HFF-Myc (cell line): ENCODE data around the gene NBEA.

ENCODE experiments used
- DNase-seq: peaks from one replicate; pipeline ENCODE4 v3.0.0-alpha.2; 2011; ENCODE audit warnings: low read depth; ENCODE audit errors: extremely low read depth
- H3K4me3 ChIP-seq: replicated peaks from 2 replicates; pipeline ENCODE4 v1.5.1; 2011; ENCODE audit warnings: low read depth, mild to moderate bottlenecking, control low read depth, low read length
- TF ChIP-seq, protein P1 (sequence below): IDR thresholded peaks from 2 replicates; pipeline ENCODE4 v1.5.1; 2012; ENCODE audit warnings: mild to moderate bottlenecking, low read depth, low read length, control low read depth; ENCODE audit errors: missing control alignments

The NBEA gene

DNA sequence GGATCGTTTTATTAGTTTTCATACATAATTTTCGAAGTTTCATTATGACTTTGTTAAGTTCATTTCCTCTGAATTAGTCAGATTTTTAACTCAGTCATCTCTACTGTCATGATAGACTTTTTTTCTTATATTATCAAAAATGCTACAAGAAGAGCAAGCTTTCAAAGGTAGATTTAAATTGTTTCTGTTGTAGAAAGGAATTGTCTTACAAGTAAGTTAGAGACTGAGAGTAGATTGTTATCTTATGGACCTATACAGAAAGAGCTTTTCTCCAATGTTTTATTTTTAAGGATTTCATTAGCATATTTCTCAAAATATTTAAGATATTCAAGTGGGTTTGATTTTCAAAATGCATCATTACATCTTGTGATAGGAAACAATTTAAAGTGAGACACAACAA lies 531.7 kb downstream of the NBEA start:
- no peak for DNase-seq
- H3K4me3 ChIP-seq, result peak overlapping the region; percentile 76
- TF ChIP-seq, protein P1, sequence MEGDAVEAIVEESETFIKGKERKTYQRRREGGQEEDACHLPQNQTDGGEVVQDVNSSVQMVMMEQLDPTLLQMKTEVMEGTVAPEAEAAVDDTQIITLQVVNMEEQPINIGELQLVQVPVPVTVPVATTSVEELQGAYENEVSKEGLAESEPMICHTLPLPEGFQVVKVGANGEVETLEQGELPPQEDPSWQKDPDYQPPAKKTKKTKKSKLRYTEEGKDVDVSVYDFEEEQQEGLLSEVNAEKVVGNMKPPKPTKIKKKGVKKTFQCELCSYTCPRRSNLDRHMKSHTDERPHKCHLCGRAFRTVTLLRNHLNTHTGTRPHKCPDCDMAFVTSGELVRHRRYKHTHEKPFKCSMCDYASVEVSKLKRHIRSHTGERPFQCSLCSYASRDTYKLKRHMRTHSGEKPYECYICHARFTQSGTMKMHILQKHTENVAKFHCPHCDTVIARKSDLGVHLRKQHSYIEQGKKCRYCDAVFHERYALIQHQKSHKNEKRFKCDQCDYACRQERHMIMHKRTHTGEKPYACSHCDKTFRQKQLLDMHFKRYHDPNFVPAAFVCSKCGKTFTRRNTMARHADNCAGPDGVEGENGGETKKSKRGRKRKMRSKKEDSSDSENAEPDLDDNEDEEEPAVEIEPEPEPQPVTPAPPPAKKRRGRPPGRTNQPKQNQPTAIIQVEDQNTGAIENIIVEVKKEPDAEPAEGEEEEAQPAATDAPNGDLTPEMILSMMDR, result no peak

DNA sequence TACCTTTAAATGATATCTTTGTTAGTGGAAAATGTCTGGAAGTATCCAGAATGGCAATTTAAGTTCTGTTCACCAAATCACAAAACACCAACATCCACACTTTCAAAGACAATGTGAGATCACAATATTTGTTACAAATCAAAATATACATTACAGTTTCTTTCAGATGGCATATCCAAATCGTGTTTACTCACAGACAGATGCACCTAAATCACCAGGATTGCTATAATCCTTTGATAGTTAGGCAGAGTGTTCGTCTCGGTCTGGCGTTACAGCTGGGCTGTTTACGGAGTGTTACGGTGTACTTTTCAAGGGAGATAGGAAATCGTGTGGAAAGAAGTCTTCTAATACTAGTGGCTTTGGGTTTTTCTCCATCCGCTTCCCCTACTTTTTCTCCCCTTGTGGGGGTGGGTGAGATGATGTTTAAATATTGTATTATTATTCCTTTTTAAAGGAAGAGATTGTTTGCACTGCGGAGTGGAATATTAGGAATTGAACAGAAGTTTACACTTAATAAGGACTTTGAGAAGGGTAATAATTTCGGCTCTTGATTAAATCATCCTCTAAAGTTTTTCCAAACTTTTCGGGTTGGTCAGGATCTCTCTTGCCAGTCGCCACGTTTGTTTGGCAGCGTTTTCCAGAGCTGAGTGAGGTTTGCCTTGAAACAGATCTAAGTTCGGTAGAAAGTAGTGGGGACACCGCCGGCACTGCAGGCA lies 532.6 kb downstream of the NBEA start:
- H3K4me3 ChIP-seq, result peak overlapping the region; percentile 76
- DNase-seq, result no peak
- TF ChIP-seq, protein P1, result no peak

DNA sequence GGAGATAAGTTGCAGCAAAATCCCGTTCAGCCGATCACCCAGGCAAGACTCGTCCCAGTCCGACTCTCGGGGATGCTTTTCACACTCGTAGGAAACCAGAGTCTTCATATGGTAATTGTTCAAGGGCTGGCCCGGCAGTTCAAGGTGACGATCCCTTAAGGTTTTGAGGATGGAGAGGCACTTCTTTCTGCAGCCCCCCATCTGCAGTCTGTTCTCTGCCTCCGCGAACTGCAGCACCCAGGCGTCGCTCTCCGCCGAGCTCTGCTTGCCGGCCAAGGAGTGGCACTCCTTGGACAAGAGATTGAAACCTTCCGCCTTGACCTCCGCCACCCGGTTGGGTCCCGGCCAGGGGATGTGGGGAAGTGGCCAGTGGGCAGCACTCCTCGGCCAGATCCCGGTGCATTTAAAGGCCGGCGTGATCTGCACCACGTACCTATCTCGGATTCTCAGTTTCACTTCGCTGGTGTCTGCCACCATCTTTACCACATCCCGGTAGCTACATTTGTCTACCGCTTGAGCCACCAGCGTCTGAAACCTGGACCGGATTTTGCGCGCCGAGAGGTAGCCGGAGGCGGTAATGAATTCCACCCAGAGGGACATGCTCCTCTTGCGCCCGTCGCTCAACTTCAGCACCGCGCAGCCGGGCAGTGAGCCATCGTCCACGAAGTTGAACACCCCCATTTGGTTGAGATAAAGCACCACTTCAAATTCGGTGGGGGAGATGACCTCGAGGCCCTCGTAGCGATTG lies 533.3 kb downstream of the NBEA start:
- TF ChIP-seq, protein P1, result no peak
- no peak for DNase-seq
- H3K4me3 ChIP-seq, result peak overlapping the region; percentile 76

DNA sequence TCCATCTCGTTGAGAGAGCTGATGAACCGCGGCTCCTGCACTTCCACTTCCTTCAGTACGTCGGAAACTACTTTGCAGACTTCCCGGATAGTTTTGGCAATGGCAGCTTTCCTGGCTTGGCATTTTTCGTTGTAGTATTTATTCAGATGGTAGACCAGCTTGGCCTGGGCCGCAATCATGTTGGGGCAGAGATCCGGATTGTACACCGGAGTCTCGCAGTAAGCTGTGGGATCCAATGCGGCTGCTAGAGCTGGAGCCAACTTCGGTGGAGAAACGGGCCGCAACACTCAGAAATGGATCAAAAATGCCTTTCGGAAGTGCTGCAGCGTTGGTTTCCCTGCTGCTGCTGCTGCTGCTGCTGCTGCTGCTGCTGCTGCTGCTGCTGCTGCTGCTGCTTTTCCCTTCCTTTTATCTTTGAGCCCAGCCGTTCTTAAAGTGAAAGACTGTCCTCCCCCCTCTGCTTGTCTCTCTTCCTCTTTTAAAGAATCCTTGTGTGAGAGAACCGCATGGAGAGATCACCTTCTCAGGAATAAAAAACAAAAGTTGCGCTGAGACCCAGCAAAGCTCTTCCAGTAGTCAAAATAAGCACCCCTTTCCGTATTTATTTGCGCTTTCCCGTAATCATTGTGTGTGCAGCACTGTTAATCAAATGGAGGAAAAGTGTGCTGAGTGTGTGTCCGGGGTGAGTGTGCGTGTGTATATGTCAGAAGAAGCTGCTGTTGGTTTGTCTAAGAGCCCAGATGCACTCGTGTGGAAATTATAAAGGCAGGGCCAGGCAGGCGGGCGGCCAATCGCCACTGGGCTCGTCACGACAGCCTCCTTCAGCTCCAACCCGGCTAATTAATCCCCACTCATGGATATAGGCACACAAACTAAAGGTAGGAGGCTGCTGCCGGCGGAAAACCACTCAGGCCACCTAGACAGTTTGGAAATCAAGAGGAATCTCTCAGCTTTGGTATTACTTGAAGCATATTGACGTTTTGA lies 534.2 kb downstream of the NBEA start, which contains the start of gene MAB21L1:
Gene MAB21L1 (minus strand): TSS at position 730 of the 984 bp plus-strand sequence. CDS start 551 bp downstream, at position 179.
- TF ChIP-seq, protein P1, result no peak
- peak within 1 kb of the TSS; percentile 76 for H3K4me3 ChIP-seq
- DNase-seq, result peak; percentile 96

DNA sequence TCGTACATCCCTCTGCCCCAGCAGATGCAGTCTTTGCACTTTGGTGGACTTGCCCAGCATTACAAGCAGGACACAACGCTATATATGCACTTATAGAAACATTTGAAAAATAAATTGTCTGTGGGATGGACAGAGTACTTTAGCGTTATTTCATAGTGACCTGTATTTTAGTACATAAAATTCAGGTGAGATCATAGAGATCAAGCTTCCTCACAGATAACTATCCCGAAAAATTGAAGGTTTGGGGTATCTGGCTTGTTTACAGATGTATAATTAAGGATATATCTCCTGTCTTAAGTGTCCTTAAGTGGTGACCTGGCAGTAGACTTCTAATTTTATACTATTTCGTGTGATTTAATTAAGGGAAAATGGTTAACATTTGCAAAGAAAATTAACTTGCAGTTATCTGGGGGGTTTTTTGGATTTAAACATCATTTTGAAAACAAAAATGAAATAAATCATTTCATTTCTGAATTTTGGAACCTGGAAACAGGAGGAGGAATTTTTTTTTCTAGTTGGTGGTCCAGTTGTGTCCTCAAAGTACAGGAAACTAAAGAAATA lies 535.4 kb downstream of the NBEA start:
- TF ChIP-seq, protein P1, result no peak
- peak overlapping the region; percentile 76 for H3K4me3 ChIP-seq
- DNase-seq, result no peak
